Activated CD8-positive, alpha-beta memory T cell treated with anti-CD3 and anti-CD28 coated beads for 48 hours (primary cell): ENCODE data around the gene MRPL18.
"Not testable (repeated sequence)": the region's sequence is repeated elsewhere in the genome, so short reads cannot be mapped to it uniquely, and the experiment has no call there.

Experiments
- DNase-seq, 3 experiments: peaks; one replicate each; pipeline ENCODE4 v3.0.0-alpha.2; 2020; ENCODE audit warnings: low read depth in 2 of 3, low spot score in 2 of 3

Gene MRPL18

GRCh38 chr6:159772196-159772595 is 18.1 kb upstream of the MRPL18 start:
- no peak for DNase-seq

GRCh38 chr6:159777240-159777904 is 12.9 kb upstream of the MRPL18 start:
- DNase-seq: no peak

- no peak for DNase-seq
These were observed 12.1 kb upstream of the MRPL18 start for GRCh38 chr6:159778131-159778530.

GRCh38 chr6:159778542-159779103 is 11.6 kb upstream of the MRPL18 start:
- no peak for DNase-seq

- no peak for DNase-seq
These were observed 2.0 kb upstream of the MRPL18 start for GRCh38 chr6:159788276-159788675.

GRCh38 chr6:159788753-159789376 is 1.4 kb upstream of the MRPL18 start:
- peak in 1 of 3 experiments; percentile 2 for DNase-seq

GRCh38 chr6:159789377-159790148 is 704 bp upstream of the MRPL18 start, which contains the start of gene TCP1:
Gene TCP1 (minus strand): TSS chr6:159789602. CDS start chr6:159789468, 134 bp downstream.
- DNase-seq: peak; percentile 88 to 97 (median 96)

GRCh38 chr6:159790956-159791598 is 810 bp downstream of the MRPL18 start:
- peak in 1 of 3 experiments; percentile 7 for DNase-seq

GRCh38 chr6:159794976-159795375 is 4.7 kb downstream of the MRPL18 start:
- DNase-seq: not testable (repeated sequence)

- DNase-seq: no peak
These were observed 7.3 kb downstream of the MRPL18 start for GRCh38 chr6:159797554-159797953.

- DNase-seq: no peak
These were observed 10.0 kb downstream of the MRPL18 start, which contains the start of gene PNLDC1 for GRCh38 chr6:159800141-159800865. Gene PNLDC1 (plus strand): TSS chr6:159800276. CDS start chr6:159800308, 32 bp downstream.

- no peak for DNase-seq
These were observed 11.7 kb downstream of the MRPL18 start for GRCh38 chr6:159801935-159802334.

GRCh38 chr6:159804504-159804903 is 14.2 kb downstream of the MRPL18 start:
- DNase-seq: no peak

- DNase-seq: no peak
These were observed 15.3 kb downstream of the MRPL18 start for GRCh38 chr6:159805440-159806020.

- no peak for DNase-seq
These were observed 15.8 kb downstream of the MRPL18 start for GRCh38 chr6:159806021-159806458.

- DNase-seq: no peak
These were observed 17.0 kb downstream of the MRPL18 start for GRCh38 chr6:159807150-159807858.

- no peak for DNase-seq
These were observed 18.4 kb downstream of the MRPL18 start for GRCh38 chr6:159808647-159809046.

GRCh38 chr6:159809149-159809548 is 18.9 kb downstream of the MRPL18 start:
- DNase-seq: no peak

GRCh38 chr6:159813781-159814180 is 23.5 kb downstream of the MRPL18 start:
- DNase-seq: no peak
